CD4-positive, alpha-beta memory T cell (primary cell): ENCODE measurements around the gene CNFN. TPM values are rescaled to one million over a fixed set of nuclear protein-coding genes. Genes with fewer than 3 reads are reported as not detected.
"Not testable (repeated sequence)": the region's sequence is repeated elsewhere in the genome, so short reads cannot be mapped to it uniquely, and the experiment has no call there.

Source experiments
- CTCF ChIA-PET: fragments of 350-600 bp; sonication (Branson Sonifier 250); formaldehyde crosslinking; loops from one replicate; lab custom pipeline; 2021; ENCODE audit warnings: inconsistent platforms; ENCODE audit not compliant: partially characterized antibody; lab: Charles Lee
- POLR2A ChIA-PET: fragments of 350-600 bp; sonication (Branson Sonifier 250); formaldehyde crosslinking; loops from one replicate; lab custom pipeline; 2021; ENCODE audit not compliant: partially characterized antibody; lab: Charles Lee
- DNase-seq, 5 donors: peaks; one replicate each; pipeline versions ENCODE4 v3.0.0 to v3.0.0-alpha.2; 2020 to 2022; ENCODE audit warnings: mixed read lengths in 1 of 5
- H3K27ac ChIP-seq: one replicate; pipeline ENCODE4 v1.7.0; 2013; ENCODE audit warnings: low read depth, low read length
- H3K27me3 ChIP-seq: 2 replicates; pipeline ENCODE4 v1.7.0; 2013; ENCODE audit warnings: mild to moderate bottlenecking, low read length, moderate library complexity; ENCODE audit not compliant: insufficient read depth
- H3K36me3 ChIP-seq: 2 replicates; pipeline ENCODE4 v1.7.0; 2013; ENCODE audit warnings: mild to moderate bottlenecking, low read length, moderate library complexity; ENCODE audit not compliant: insufficient read depth
- H3K4me1 ChIP-seq: 2 replicates; pipeline ENCODE4 v1.7.0; 2013; ENCODE audit warnings: mild to moderate bottlenecking, low read length, moderate library complexity; ENCODE audit not compliant: insufficient read depth
- H3K4me3 ChIP-seq, 2 donors: one replicate each; pipeline ENCODE4 v1.7.0; 2013; ENCODE audit warnings: low read length in 2 of 2, mild to moderate bottlenecking in 1 of 2
- H3K9me3 ChIP-seq, 2 donors: one replicate each; pipeline ENCODE4 v1.7.0; 2013; ENCODE audit warnings: low read length in 2 of 2, control low read depth in 1 of 2; ENCODE audit not compliant: control insufficient read depth in 1 of 2
- H3K27ac Mint-ChIP-seq, 7 donors: one replicate each; pipeline ENCODE4 v1.8.0; 2020 to 2021; ENCODE audit warnings: mixed read lengths in 7 of 7, mild to moderate bottlenecking in 6 of 7, inconsistent platforms in 3 of 7, moderate library complexity in 3 of 7
- H3K27me3 Mint-ChIP-seq, 2 donors: one replicate each; pipeline ENCODE4 v1.8.0; 2020 to 2021; ENCODE audit warnings: mixed read lengths in 2 of 2
- H3K36me3 Mint-ChIP-seq, 2 donors: one replicate each; pipeline ENCODE4 v1.8.0; 2020 to 2021; ENCODE audit warnings: mixed read lengths in 2 of 2, inconsistent platforms in 1 of 2, mild to moderate bottlenecking in 1 of 2
- H3K4me1 Mint-ChIP-seq, 4 donors: one replicate each; pipeline ENCODE4 v1.8.0; 2020 to 2021; ENCODE audit warnings: mixed read lengths in 4 of 4, mild to moderate bottlenecking in 1 of 4
- H3K4me3 Mint-ChIP-seq, 8 donors: one replicate each; pipeline ENCODE4 v1.8.0; 2020 to 2021; ENCODE audit warnings: mixed read lengths in 8 of 8, mild to moderate bottlenecking in 7 of 8, moderate library complexity in 6 of 8, inconsistent platforms in 3 of 8
- H3K9me3 Mint-ChIP-seq, 8 donors: one replicate each; pipeline ENCODE4 v1.8.0; 2020 to 2021; ENCODE audit warnings: mixed read lengths in 8 of 8, mild to moderate bottlenecking in 5 of 8, inconsistent platforms in 3 of 8, moderate library complexity in 1 of 8
- intact Hi-C: fragments of 100-400 bp; cut with micrococcal nuclease; formaldehyde crosslinking; loops from one replicate; pipeline ENCODE4 v1.15.1; 2023
- microRNA-seq: library from miRNA; unstranded; fragments of <30 nt; microRNA quantifications from one replicate; pipeline ENCODE4 v1.2.0, GENCODE V29; 2021; ENCODE audit warnings: borderline replicate concordance, borderline number of aligned reads, borderline microRNAs expressed, mixed read lengths
- polyA plus RNA-seq, 2 donors: library from polyadenylated mRNA; unstranded; fragments of 300-500 nt; fragmentation: Illumina TruSeq; gene quantifications; one replicate each; pipeline ENCODE4 v1.2.3, GENCODE V29; 2021
- total RNA-seq, 2 experiments: library from RNA; stranded (reverse); gene quantifications; one replicate each; pipeline ENCODE4 v1.2.3, GENCODE V29; 2021

The CNFN gene
- total and polyA plus RNA-seq, 4 experiments from 2014 or later: 0.96 TPM; not detected in 3

DNA sequence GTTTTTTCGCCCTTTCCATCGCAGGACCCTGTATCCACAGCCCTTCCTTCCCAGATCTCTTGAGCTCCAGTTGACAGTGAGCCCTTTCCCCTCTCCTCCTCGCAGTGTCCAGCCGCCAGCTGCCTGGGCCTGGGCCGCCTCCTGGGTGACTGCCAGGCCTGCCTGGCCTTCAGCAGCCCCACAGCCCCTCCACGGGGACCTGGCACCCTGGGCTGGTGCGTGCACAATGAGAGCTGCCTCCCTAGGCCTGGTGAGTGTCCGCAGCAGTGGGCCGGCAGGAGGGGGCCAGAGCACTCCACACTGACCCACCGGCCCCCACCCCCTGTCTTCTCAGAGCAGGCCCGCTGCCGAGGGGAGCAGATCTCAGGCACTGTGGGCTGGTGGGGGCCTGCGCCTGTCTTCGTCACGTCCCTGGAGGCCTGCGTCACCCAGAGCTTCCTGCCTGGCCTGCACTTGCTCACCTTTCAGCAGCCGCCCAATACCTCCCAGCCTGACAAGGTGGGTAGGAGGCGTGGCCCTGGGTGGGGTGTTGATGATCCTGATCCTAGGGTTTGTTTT lies 45.7 kb downstream of the CNFN start:
- Histone ChIP-seq H3K4me1 (no peaks in the 10 kb centered on the region), H3K27ac (no peak overlapping the region), H3K27me3 (no peaks in the 10 kb centered on the region), H3K9me3 (no peaks in the 10 kb centered on the region), H3K4me3 (no peak overlapping the region), H3K36me3 (no peaks in the 10 kb centered on the region)
- Mint-ChIP-seq H3K4me3 (no peak overlapping the region), H3K27ac (no peak overlapping the region), H3K4me1 (no peaks in the 10 kb centered on the region), H3K27me3 (no peaks in the 10 kb centered on the region), H3K9me3 (no peaks in the 10 kb centered on the region), H3K36me3 (peaks cover 7 to 11% of the 10 kb centered on the region in 2 donors)
- intact Hi-C loops: no loop called here
- no peak for DNase-seq
- ChIA-PET POLR2A (no interaction called here), CTCF (no interaction called here)

DNA sequence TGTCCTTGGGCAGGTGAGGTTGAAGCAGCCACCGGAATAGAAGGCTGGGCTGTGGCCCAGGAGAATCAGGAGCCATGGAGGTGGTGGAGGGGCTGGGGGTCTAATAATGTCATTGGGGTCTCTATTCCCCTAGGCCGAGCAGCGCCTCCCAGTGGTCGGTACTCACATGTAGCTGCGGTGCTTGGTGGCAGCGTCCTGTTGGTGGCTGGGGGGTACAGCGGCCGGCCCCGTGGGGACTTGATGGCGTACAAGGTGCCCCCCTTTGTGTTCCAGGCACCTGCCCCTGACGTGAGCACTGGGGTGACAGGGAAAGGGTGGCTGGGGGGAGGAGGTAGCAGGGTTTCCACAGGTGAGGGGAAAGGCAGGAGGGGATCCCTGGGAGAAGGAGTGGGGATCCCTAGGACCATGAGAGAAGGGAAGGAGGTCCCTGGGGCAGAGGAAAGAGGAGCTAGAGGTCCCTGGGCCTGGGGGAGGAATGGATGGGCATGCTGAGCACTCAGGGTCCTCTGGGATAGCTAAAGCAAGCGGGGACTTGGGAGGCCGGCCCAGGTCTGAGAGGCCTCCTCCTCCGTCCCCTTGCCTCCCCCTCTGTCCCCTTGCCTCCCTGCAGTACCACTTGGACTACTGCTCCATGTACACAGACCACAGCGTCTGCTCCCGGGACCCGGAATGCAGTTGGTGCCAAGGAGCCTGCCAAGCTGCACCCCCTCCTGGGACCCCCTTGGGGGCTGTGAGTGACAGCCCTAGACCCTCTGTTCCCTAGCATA lies 46.6 kb downstream of the CNFN start:
- H3K36me3 Mint-ChIP-seq: peaks cover 7 to 12% of the 10 kb centered on the region in 2 donors
- Histone ChIP-seq H3K36me3 (no peaks in the 10 kb centered on the region), H3K27me3 (no peaks in the 10 kb centered on the region), H3K27ac (no peak overlapping the region), H3K4me1 (no peaks in the 10 kb centered on the region), H3K4me3 (no peak overlapping the region), H3K9me3 (no peaks in the 10 kb centered on the region)
- H3K9me3 Mint-ChIP-seq: no peaks in the 10 kb centered on the region
- POLR2A ChIA-PET: no interaction called here
- peak overlapping the region in 1 of 7 donors; percentile 31 for H3K27ac Mint-ChIP-seq
- H3K4me3 Mint-ChIP-seq: no peak overlapping the region
- intact Hi-C loops: no loop called here
- CTCF ChIA-PET: no interaction called here
- no peaks in the 10 kb centered on the region for H3K4me1 Mint-ChIP-seq
- H3K27me3 Mint-ChIP-seq: no peaks in the 10 kb centered on the region
- no peak for DNase-seq

DNA sequence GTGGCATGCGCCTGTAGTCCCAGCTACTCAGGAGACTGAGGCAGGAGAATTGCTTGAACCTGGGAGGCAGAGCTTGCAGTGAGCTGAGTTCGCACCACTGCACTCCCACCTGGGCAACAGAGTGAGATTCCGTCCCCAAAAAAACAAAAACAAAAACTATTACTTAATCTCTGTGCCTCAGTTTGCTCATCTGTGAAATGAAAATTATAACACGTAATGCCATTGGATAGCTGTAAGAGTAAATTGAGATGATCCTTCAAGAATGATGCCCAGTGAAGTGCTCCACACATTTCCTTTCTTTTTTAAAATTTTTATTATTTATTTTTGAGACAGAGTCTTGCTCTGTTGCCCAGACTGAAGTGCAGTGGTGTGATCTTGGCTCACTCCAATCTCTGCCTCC lies 50.2 kb downstream of the CNFN start:
- H3K4me1 Mint-ChIP-seq, H3K27me3 ChIP-seq, H3K36me3 ChIP-seq, H3K4me3 Mint-ChIP-seq, H3K27ac ChIP-seq, H3K4me1 ChIP-seq, CTCF ChIA-PET, H3K9me3 ChIP-seq, POLR2A ChIA-PET, H3K27me3 Mint-ChIP-seq, intact Hi-C loops, H3K36me3 Mint-ChIP-seq, H3K27ac Mint-ChIP-seq, H3K9me3 Mint-ChIP-seq, DNase-seq, H3K4me3 ChIP-seq: not testable (repeated sequence)

DNA sequence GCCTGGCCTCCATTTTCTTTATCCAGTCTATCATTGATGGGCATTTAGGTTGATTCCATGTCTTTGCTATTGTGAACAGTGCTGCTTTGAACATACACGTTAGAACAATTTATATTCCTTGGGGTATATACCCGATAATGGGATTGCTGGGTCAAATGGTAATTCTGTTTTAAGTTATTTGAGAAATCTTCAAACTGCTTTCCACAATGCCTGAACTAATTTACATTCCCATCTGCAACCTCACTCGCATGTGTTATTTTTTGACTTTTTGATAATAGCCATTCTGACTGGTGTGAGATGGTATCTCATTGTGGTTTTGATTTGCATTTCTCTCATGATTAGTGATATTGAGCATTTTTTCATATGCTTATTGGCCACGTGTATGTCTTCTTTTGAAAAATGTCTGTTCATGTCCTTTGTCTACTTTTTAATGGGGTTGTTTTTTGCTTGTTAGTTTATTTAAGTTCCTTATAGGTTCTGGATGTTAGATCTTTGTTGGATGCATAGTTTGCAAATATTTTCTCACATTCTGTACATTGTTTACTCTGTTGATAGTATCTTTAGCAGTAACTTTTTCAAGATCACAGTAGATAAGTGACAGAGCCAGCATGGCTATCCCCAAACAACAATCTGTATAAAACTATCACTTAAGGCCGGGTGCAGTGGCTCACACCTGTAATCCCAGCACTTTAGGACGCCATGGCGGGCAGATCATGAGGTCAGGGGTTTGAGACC lies 50.8 kb downstream of the CNFN start:
- H3K27ac ChIP-seq, H3K9me3 ChIP-seq, H3K4me3 Mint-ChIP-seq, H3K9me3 Mint-ChIP-seq, POLR2A ChIA-PET, DNase-seq, H3K4me1 Mint-ChIP-seq, H3K36me3 Mint-ChIP-seq, CTCF ChIA-PET, H3K27me3 ChIP-seq, H3K27me3 Mint-ChIP-seq, H3K4me1 ChIP-seq, H3K4me3 ChIP-seq, H3K36me3 ChIP-seq, intact Hi-C loops: not testable (repeated sequence)
- H3K27ac Mint-ChIP-seq: peak overlapping the region in 1 of 7 donors; percentile 46

Small RNAs within 50 kb of the gene (microRNA-seq; reads per million reads assigned to microRNA genes)
- gene MIR8077: not detected

Other genes starting within 250 kb of the CNFN start
- gene DEDD2, start 172.6 kb downstream of the CNFN start, total RNA-seq: 10 to 100 TPM; 68.4 to 71.5 TPM
- 100 to 1,000 TPM; 141 to 162 TPM for gene DEDD2, start 172.6 kb downstream of the CNFN start, polyA plus RNA-seq
- 10 to 100 TPM; 26.7 to 28.8 TPM for gene ZNF526, start 170.0 kb downstream of the CNFN start, total RNA-seq
- 10 to 100 TPM in 1 of 2 donors, 1 to 10 TPM in 1; 2.3 to 10.2 TPM for gene ZNF526, start 170.0 kb downstream of the CNFN start, polyA plus RNA-seq
- 10 to 100 TPM; 36.4 to 38.9 TPM for gene GSK3A, start 147.7 kb downstream of the CNFN start, total RNA-seq
- gene GSK3A, start 147.7 kb downstream of the CNFN start, polyA plus RNA-seq: 10 to 100 TPM; 10.0 to 23.6 TPM
- 10 to 100 TPM; 38.5 to 39.9 TPM for gene ERF, start 135.2 kb downstream of the CNFN start, total RNA-seq
- gene ERF, start 135.2 kb downstream of the CNFN start, polyA plus RNA-seq: 1 to 10 TPM; 2.7 to 3.7 TPM
- 10 to 100 TPM; 81.6 to 82.6 TPM for gene CIC, start 121.0 kb downstream of the CNFN start, total RNA-seq
- 1 to 10 TPM in 1 of 2 donors, not detected in 1; 3.5 TPM for gene CIC, start 121.0 kb downstream of the CNFN start, polyA plus RNA-seq
- under 1 TPM; 0.28 to 0.64 TPM for gene PRR19, start 88.2 kb downstream of the CNFN start, total RNA-seq
- gene PRR19, start 88.2 kb downstream of the CNFN start, polyA plus RNA-seq: under 1 TPM; 0.48 to 0.85 TPM
- 10 to 100 TPM; 17.0 to 17.2 TPM for gene PAFAH1B3, start 87.7 kb downstream of the CNFN start, total RNA-seq
- 10 to 100 TPM; 35.0 to 43.7 TPM for gene PAFAH1B3, start 87.7 kb downstream of the CNFN start, polyA plus RNA-seq
- not detected for gene TMEM145, start 77.0 kb downstream of the CNFN start, total RNA-seq
- not detected for gene TMEM145, start 77.0 kb downstream of the CNFN start, polyA plus RNA-seq
- gene MEGF8, start 64.7 kb downstream of the CNFN start, total RNA-seq: 1 to 10 TPM; 8.6 to 9.5 TPM
- under 1 TPM; 0.09 to 0.42 TPM for gene MEGF8, start 64.7 kb downstream of the CNFN start, polyA plus RNA-seq
- gene LIPE, start 37.1 kb upstream of the CNFN start, total RNA-seq: 10 to 100 TPM; 32.5 to 32.6 TPM
- gene LIPE, start 37.1 kb upstream of the CNFN start, polyA plus RNA-seq: 1 to 10 TPM; 4.0 to 7.4 TPM
- gene CXCL17, start 52.6 kb upstream of the CNFN start, total RNA-seq: not detected
- not detected for gene CXCL17, start 52.6 kb upstream of the CNFN start, polyA plus RNA-seq
- 1 to 10 TPM; 1.3 to 1.6 TPM for gene CEACAM1, start 138.2 kb upstream of the CNFN start, total RNA-seq
- gene CEACAM1, start 138.2 kb upstream of the CNFN start, polyA plus RNA-seq: 1 to 10 TPM; 1.8 to 5.5 TPM
- not detected for gene CEACAM8, start 204.6 kb upstream of the CNFN start, total RNA-seq
- not detected for gene CEACAM8, start 204.6 kb upstream of the CNFN start, polyA plus RNA-seq